HCT116 (cell line): Measurements from ENCODE around the gene WDR33. TPM values are rescaled to one million over a fixed set of nuclear protein-coding genes. Genes with fewer than 3 reads are reported as not detected.

Source experiments
- ATAC-seq: fragments of 200-7000 bp; cut with Tn5 transposase; 2 replicates; pipeline ENCODE4 v1.9.1; 2020; ENCODE audit warnings: mild to moderate bottlenecking, moderate library complexity
- BruUV-seq: library from RNA; stranded (reverse); fragments of 400-500 nt; replicated peaks from 2 replicates; lab custom pipeline; 2021; lab: Mats Ljungman, UMichigan
- CTCF ChIA-PET: fragments of 300-600 bp; sonication (Branson Sonifier 250); formaldehyde crosslinking; loops from one replicate; lab custom pipeline; 2021; ENCODE audit warnings: antibody characterized with exemption; lab: Charles Lee
- POLR2A ChIA-PET: fragments of 300-600, 350-600 bp; sonication (Branson Sonifier 250); formaldehyde crosslinking; loops from one replicate; lab custom pipeline; 2021; ENCODE audit warnings: antibody characterized with exemption; lab: Charles Lee
- RAD21 ChIA-PET, 2 experiments: fragments of 300-600 bp; sonication (Branson Sonifier 250); formaldehyde crosslinking; loops; one replicate each; lab custom pipeline; 2023; ENCODE audit warnings: low total read pairs in 2 of 2; ENCODE audit not compliant: uncharacterized antibody in 2 of 2, unreplicated experiment in 2 of 2, low non-redundant PET in 1 of 2; lab: Charles Lee
- DNase-seq: peaks from one replicate; pipeline ENCODE4 v3.0.0-alpha.2; 2010; ENCODE audit warnings: low read depth, low spot score
- H2AFZ ChIP-seq: fragments of 200-600 bp; shearing (Covaris generic), sonication (generic); 2 replicates; pipeline ENCODE4 v1.6.1; 2017; ENCODE audit warnings: low read depth, mixed run types, mixed read lengths, antibody characterized with exemption, low read length; ENCODE audit not compliant: poor library complexity, severe bottlenecking
- H3K27ac ChIP-seq: 2 replicates; pipeline ENCODE4 v1.5.1; 2012; ENCODE audit warnings: low read depth, low read length
- H3K27me3 ChIP-seq: fragments of 200-600 bp; sonication (generic); 2 replicates; pipeline ENCODE4 v1.6.1; 2016; ENCODE audit warnings: mixed run types, low read length, mixed read lengths; ENCODE audit not compliant: insufficient read depth
- H3K36me3 ChIP-seq, 2 experiments: fragments of 200-500 bp in 1 of 2; fragments of 200-600 bp in 1 of 2; sonication (Bioruptor generic) in 1 of 2; sonication (generic) in 1 of 2; 2 replicates each; pipeline versions ENCODE4 v1.5.1 to v1.6.1; 2014 to 2016; ENCODE audit warnings: low read length in 2 of 2, inconsistent platforms in 1 of 2, mixed read lengths in 1 of 2, mixed run types in 1 of 2; ENCODE audit not compliant: insufficient read depth in 2 of 2, control insufficient read depth in 1 of 2
- H3K4me1 ChIP-seq, 2 experiments: fragments of 200-600 bp in 1 of 2; sonication (generic) in 1 of 2; 2 replicates each; pipeline versions ENCODE4 v1.5.1 to v1.6.1; 2012 to 2017; ENCODE audit warnings: low read length in 2 of 2, inconsistent platforms in 1 of 2, mild to moderate bottlenecking in 1 of 2, mixed read lengths in 1 of 2, mixed run types in 1 of 2, moderate library complexity in 1 of 2; ENCODE audit not compliant: insufficient read depth in 2 of 2, control insufficient read depth in 1 of 2
- H3K4me2 ChIP-seq: fragments of 200-600 bp; sonication (generic); 2 replicates; pipeline ENCODE4 v1.6.1; 2017; ENCODE audit warnings: mixed run types, low read length, mixed read lengths
- H3K4me3 ChIP-seq, 2 experiments: fragments of 200-600 bp in 1 of 2; sonication (generic) in 1 of 2; replicated peaks in 1 of 2; 2 replicates each; pipeline ENCODE4 v1.5.1; 2011 to 2016; ENCODE audit warnings: low read length in 2 of 2, control low read depth in 1 of 2, low read depth in 1 of 2, mild to moderate bottlenecking in 1 of 2, mixed read lengths in 1 of 2, mixed run types in 1 of 2
- H3K79me2 ChIP-seq: fragments of 200-600 bp; sonication (generic); 2 replicates; pipeline ENCODE4 v1.6.1; 2017; ENCODE audit warnings: mild to moderate bottlenecking, mixed run types, low read length, moderate library complexity, mixed read lengths; ENCODE audit not compliant: insufficient read depth
- H3K9ac ChIP-seq: fragments of 200-600 bp; sonication (generic); 2 replicates; pipeline ENCODE4 v1.6.1; 2016; ENCODE audit warnings: low read length, mixed read lengths
- H3K9me2 ChIP-seq: fragments of 200-600 bp; sonication (generic), shearing (Covaris generic); 2 replicates; pipeline ENCODE4 v1.6.1; 2017; ENCODE audit warnings: mixed run types, mild to moderate bottlenecking, moderate library complexity; ENCODE audit not compliant: insufficient read depth
- H3K9me3 ChIP-seq, 2 experiments: fragments of 200-500 bp in 1 of 2; fragments of 200-600 bp in 1 of 2; sonication (Bioruptor generic) in 1 of 2; sonication (generic) in 1 of 2; 2 replicates each; pipeline ENCODE4 v1.6.1; 2014 to 2017; ENCODE audit warnings: low read length in 2 of 2, mixed read lengths in 2 of 2, inconsistent platforms in 1 of 2, low read depth in 1 of 2, mild to moderate bottlenecking in 1 of 2, mixed run types in 1 of 2, moderate library complexity in 1 of 2; ENCODE audit not compliant: control insufficient read depth in 1 of 2, insufficient read depth in 1 of 2
- H4K20me1 ChIP-seq: fragments of 200-600 bp; sonication (generic), shearing (Covaris generic); 2 replicates; pipeline ENCODE4 v1.6.1; 2017; ENCODE audit warnings: mixed run types, mild to moderate bottlenecking, moderate library complexity; ENCODE audit not compliant: insufficient read depth
- EGR1 ChIP-seq: IDR thresholded peaks from 2 replicates; pipeline ENCODE4 v1.6.1; 2012; ENCODE audit warnings: low read depth
- ELF1 ChIP-seq: IDR thresholded peaks from 2 replicates; pipeline ENCODE4 v1.6.1; 2012; ENCODE audit warnings: low read depth, borderline replicate concordance
- FOSL1 ChIP-seq: IDR thresholded peaks from 2 replicates; pipeline ENCODE4 v1.6.1; 2012; ENCODE audit warnings: low read depth
- JUND ChIP-seq: IDR thresholded peaks from 2 replicates; pipeline ENCODE4 v1.6.1; 2012
- RAD21 ChIP-seq: IDR thresholded peaks from 2 replicates; pipeline ENCODE4 v1.6.1; 2012; ENCODE audit warnings: low read depth, mild to moderate bottlenecking
- REST ChIP-seq: IDR thresholded peaks from 2 replicates; pipeline ENCODE4 v1.6.1; 2012; ENCODE audit warnings: low read depth
- SIN3A ChIP-seq: IDR thresholded peaks from 2 replicates; pipeline ENCODE4 v1.6.1; 2012; ENCODE audit warnings: low read depth
- SRF ChIP-seq: IDR thresholded peaks from 2 replicates; pipeline ENCODE4 v1.6.1; 2012; ENCODE audit warnings: low read depth
- ZNF274 ChIP-seq: fragments of 200-500 bp; sonication (Bioruptor generic); IDR thresholded peaks from 2 replicates; pipeline ENCODE4 v1.6.1; 2014; ENCODE audit warnings: mild to moderate bottlenecking, low read depth, low read length, inconsistent platforms
- intact Hi-C: fragments of 100-400 bp; cut with micrococcal nuclease; formaldehyde crosslinking; loops from 2 replicates; pipeline ENCODE4 v1.10.0; 2022
- total RNA-seq: library from RNA; stranded (reverse); gene quantifications from one replicate; pipeline ENCODE4 v1.2.1, GENCODE V29; 2021; ENCODE audit not compliant: unreplicated experiment
- TF ChIP-seq, protein P1 (sequence below): IDR thresholded peaks from 2 replicates; pipeline ENCODE4 v1.6.1; 2011; ENCODE audit warnings: mild to moderate bottlenecking, low read length, moderate library complexity; ENCODE audit not compliant: insufficient replicate concordance; ENCODE audit errors: extremely low read depth

The WDR33 gene
- total RNA-seq, 1 experiment from 2014 or later, result 52.5 TPM

DNA sequence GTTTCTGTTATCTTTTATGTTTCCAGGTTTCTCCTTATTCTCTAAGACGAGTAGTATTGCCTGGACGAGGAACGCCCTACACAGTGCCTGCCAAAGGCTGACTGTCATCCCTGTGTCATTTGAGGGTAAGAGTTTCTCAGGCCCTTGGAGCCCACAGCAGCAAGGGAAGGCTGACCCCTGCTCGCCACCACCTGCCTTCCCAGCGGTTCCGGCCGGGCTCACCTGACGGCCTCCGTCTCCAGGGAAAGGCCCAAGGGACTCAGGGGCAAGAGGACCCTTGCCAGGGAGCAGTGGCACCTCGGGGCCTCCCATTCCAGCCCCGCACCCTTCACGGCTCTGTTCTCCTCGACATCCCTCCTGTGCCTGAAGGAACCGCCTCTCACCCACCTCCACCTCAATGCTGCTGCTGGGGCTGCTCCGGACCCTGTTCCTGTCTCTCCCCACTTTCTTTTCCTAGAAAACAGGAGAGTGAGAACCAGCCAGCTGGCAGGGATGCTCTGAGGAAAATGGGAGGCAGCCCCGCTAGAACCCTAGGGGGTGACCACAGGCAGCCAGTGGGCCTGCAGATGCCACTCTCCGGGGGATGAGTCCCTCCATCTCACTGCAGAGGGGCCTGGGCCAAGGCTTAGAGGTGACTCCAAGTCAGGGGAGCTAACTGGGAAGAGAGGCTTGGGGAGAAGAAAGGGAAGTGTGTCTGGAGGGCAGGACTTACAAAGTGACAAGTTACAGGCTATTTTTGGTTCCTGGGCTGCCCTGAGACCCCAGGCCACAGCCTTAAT, 137.5 kb downstream of the WDR33 start:
- H3K4me1 ChIP-seq, result peaks cover 0 to 15% of the 10 kb centered on the region in 2 experiments; a peak in 2 of 4 replicates
- POLR2A ChIA-PET, result no interaction called here
- intact Hi-C loops, result loop anchor here (10.0 kb wide), 1 partner anchor 479 kb away; no protein-coding TSS in a partner anchor
- CTCF ChIA-PET, result interaction anchor here (1.3 kb wide), 1 partner anchor 24 kb away, joined by 3 read pairs; no protein-coding TSS in a partner anchor
- H3K27ac ChIP-seq, result no peak overlapping the region
- DNase-seq, result no peak
- H3K27me3 ChIP-seq, result peaks cover 7% of the 10 kb centered on the region; the same call in 1 of the 2 replicates
- H3K4me2 ChIP-seq, result no peak overlapping the region
- RAD21 ChIA-PET, result no interaction called here
- no peak for TF ChIP-seq ELF1
- no peak for TF ChIP-seq SIN3A
- TF ChIP-seq SRF, result no peak
- TF ChIP-seq REST, result no peak
- TF ChIP-seq, protein P1, sequence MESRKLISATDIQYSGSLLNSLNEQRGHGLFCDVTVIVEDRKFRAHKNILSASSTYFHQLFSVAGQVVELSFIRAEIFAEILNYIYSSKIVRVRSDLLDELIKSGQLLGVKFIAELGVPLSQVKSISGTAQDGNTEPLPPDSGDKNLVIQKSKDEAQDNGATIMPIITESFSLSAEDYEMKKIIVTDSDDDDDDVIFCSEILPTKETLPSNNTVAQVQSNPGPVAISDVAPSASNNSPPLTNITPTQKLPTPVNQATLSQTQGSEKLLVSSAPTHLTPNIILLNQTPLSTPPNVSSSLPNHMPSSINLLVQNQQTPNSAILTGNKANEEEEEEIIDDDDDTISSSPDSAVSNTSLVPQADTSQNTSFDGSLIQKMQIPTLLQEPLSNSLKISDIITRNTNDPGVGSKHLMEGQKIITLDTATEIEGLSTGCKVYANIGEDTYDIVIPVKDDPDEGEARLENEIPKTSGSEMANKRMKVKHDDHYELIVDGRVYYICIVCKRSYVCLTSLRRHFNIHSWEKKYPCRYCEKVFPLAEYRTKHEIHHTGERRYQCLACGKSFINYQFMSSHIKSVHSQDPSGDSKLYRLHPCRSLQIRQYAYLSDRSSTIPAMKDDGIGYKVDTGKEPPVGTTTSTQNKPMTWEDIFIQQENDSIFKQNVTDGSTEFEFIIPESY, result no peak
- no peak for TF ChIP-seq EGR1
- no peak for TF ChIP-seq RAD21
- TF ChIP-seq FOSL1, result no peak
- no peak for TF ChIP-seq JUND
- TF ChIP-seq ZNF274, result no peak
- TF ChIP-seq, all 23 proteins: peak for 0
- Histone ChIP-seq H3K9me3 (no peaks in the 10 kb centered on the region), H3K79me2 (no peaks in the 10 kb centered on the region), H3K36me3 (no peaks in the 10 kb centered on the region), H4K20me1 (no peaks in the 10 kb centered on the region), H3K4me3 (no peak overlapping the region), H2AFZ (no peak overlapping the region), H3K9ac (no peak overlapping the region), H3K9me2 (no peaks in the 10 kb centered on the region)
- no TSS peak for BruUV-seq
- ATAC-seq, result no peak
